HG02938 (cell line): Measurements from ENCODE around the gene NRBP1.

Experiments used
- ATAC-seq: cut with Tn5 transposase; IDR thresholded peaks from one replicate; pipeline ENCODE4 v1.9.1; 2021; ENCODE audit warnings: mild to moderate bottlenecking, moderate library complexity; ENCODE audit not compliant: unreplicated experiment

Gene NRBP1

DNA sequence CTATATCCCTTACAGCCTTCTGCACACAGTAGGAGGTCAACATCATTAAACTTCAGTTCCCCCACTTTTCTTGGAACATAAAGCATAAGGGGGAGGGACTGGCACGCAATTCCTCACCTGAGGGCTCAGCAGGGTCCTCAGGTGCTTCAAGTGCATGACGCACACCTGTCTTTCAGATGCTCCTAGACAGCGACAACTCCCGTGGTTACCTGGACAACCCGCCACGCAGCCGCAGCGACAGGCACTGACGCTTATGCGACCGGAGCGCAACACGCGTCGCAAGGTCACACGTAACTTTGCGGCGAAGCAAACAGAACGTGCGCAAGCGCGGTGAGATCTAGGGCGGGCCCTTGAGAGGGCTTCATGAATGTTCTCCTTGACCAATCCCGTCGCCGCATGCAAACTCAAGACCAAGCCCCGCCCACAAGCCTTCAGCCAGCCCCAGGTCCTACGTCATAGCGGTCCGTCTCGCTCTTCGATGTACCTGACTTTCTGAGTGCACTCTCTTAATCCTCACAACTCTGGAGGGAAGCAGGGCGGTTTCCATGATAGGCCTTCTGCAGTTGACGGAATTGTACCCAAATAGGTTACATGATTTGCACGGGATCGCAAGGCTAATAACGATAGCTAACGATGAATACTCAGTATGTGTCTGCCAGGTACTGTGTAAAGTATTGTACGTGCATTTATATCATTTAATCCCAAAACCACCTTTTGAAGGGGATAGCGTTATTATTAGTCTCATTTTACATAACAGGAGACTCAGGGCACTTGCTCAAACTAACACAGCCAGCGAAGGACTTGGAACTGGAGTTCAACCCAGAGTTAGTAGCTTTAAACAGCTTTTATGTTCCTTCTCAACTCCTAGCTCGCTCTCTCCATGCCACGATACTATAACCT lies 61.3 kb downstream of the NRBP1 start, which contains the start of gene IFT172:
TSS of gene IFT172 (minus strand) at position 246 of the 900 bp plus-strand sequence. CDS start at position 156, 90 bp downstream.
- peak; percentile 92 for ATAC-seq
